CD8-positive, alpha-beta memory T cell (primary cell): ENCODE measurements around the gene SDHB. TPM values are rescaled to one million over a fixed set of nuclear protein-coding genes. Genes with fewer than 3 reads are reported as not detected.

Source experiments
- CTCF ChIA-PET: fragments of 350-600 bp; sonication (Branson Sonifier 250); formaldehyde crosslinking; loops from one replicate; lab custom pipeline; 2021; ENCODE audit warnings: antibody characterized with exemption; lab: Charles Lee
- POLR2A ChIA-PET: fragments of 350-600 bp; sonication (Branson Sonifier 250); formaldehyde crosslinking; loops from one replicate; lab custom pipeline; 2021; ENCODE audit warnings: antibody characterized with exemption; lab: Charles Lee
- DNase-seq, 5 donors: peaks; one replicate each; pipeline versions ENCODE4 v3.0.0 to v3.0.0-alpha.2; 2020 to 2022; ENCODE audit warnings: mixed read lengths in 1 of 5
- H3K27ac ChIP-seq: one replicate; pipeline ENCODE4 v1.7.0; 2013; ENCODE audit warnings: low read depth, mild to moderate bottlenecking, low read length, moderate library complexity
- H3K27me3 ChIP-seq: 2 replicates; pipeline ENCODE4 v1.7.0; 2013; ENCODE audit warnings: low read length, mild to moderate bottlenecking; ENCODE audit not compliant: insufficient read depth, poor library complexity, severe bottlenecking
- H3K36me3 ChIP-seq: 2 replicates; pipeline ENCODE4 v1.7.0; 2013; ENCODE audit warnings: mild to moderate bottlenecking, low read length, moderate library complexity; ENCODE audit not compliant: insufficient read depth
- H3K4me1 ChIP-seq: 2 replicates; pipeline ENCODE4 v1.7.0; 2013; ENCODE audit warnings: mild to moderate bottlenecking, low read length, moderate library complexity; ENCODE audit not compliant: insufficient read depth
- H3K4me3 ChIP-seq: 2 replicates; pipeline ENCODE4 v1.7.0; 2013; ENCODE audit warnings: mild to moderate bottlenecking, low read length
- H3K9me3 ChIP-seq: 2 replicates; pipeline ENCODE4 v1.7.0; 2013; ENCODE audit warnings: mild to moderate bottlenecking, low read length
- H3K27ac Mint-ChIP-seq, 8 donors: one replicate each; pipeline ENCODE4 v1.8.0; 2020 to 2021; ENCODE audit warnings: mixed read lengths in 8 of 8, mild to moderate bottlenecking in 6 of 8, inconsistent platforms in 3 of 8, moderate library complexity in 3 of 8
- H3K27me3 Mint-ChIP-seq, 2 donors: one replicate each; pipeline ENCODE4 v1.8.0; 2020 to 2021; ENCODE audit warnings: mixed read lengths in 2 of 2, mild to moderate bottlenecking in 1 of 2, moderate library complexity in 1 of 2
- H3K36me3 Mint-ChIP-seq, 3 donors: one replicate each; pipeline ENCODE4 v1.8.0; 2020 to 2021; ENCODE audit warnings: mixed read lengths in 3 of 3, inconsistent platforms in 1 of 3, mild to moderate bottlenecking in 1 of 3
- H3K4me1 Mint-ChIP-seq, 3 donors: one replicate each; pipeline ENCODE4 v1.8.0; 2020 to 2021; ENCODE audit warnings: mixed read lengths in 3 of 3, inconsistent platforms in 1 of 3, mild to moderate bottlenecking in 1 of 3
- H3K4me3 Mint-ChIP-seq, 7 donors: one replicate each; pipeline ENCODE4 v1.8.0; 2020 to 2021; ENCODE audit warnings: mixed read lengths in 7 of 7, mild to moderate bottlenecking in 6 of 7, moderate library complexity in 4 of 7, inconsistent platforms in 2 of 7
- H3K9me3 Mint-ChIP-seq, 5 donors: one replicate each; pipeline ENCODE4 v1.8.0; 2020 to 2022; ENCODE audit warnings: mixed read lengths in 5 of 5, mild to moderate bottlenecking in 3 of 5, moderate library complexity in 2 of 5, inconsistent platforms in 1 of 5
- polyA plus RNA-seq: library from polyadenylated mRNA; unstranded; fragments of 300-500 nt; fragmentation: Illumina TruSeq; gene quantifications from one replicate; pipeline ENCODE4 v1.2.3, GENCODE V29; 2021
- total RNA-seq, 2 experiments: library from RNA; stranded (reverse); gene quantifications; one replicate each; pipeline ENCODE4 v1.2.3, GENCODE V29; 2021

SDHB gene
- total and polyA plus RNA-seq, 3 experiments from 2014 or later, result 147 to 156 (median 150) TPM

DNA sequence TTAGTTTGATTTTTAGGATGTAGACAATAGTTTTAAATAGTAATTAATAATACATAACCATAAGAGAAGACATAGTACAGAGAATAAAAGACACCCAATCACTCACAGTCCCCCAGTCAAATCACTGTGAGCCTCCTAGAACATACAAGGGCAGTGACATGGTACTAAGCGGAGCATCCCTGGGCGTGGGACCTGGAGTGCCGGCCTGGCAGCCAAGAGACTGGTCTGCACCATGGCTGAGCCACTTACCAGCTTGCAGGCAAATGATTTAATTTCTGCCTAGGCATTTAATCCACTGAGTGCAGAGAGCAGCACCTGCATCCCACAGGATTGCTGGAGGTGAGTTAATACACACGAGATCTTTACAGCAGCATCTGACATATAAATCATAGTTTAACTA lies 20.4 kb downstream of the SDHB start:
- Mint-ChIP-seq H3K36me3 (peaks cover 0 to 68% (median 4%) of the 10 kb centered on the region in 3 donors), H3K9me3 (no peaks in the 10 kb centered on the region), H3K27me3 (no peaks in the 10 kb centered on the region), H3K4me3 (no peak overlapping the region), H3K4me1 (peaks cover 5 to 14% (median 6%) of the 10 kb centered on the region in 3 donors), H3K27ac (no peak overlapping the region)
- no peak overlapping the region for H3K4me3 ChIP-seq
- H3K27me3 ChIP-seq, result no peaks in the 10 kb centered on the region
- no peak for DNase-seq
- H3K9me3 ChIP-seq, result no peaks in the 10 kb centered on the region
- no peaks in the 10 kb centered on the region for H3K4me1 ChIP-seq
- POLR2A ChIA-PET, result no interaction called here
- CTCF ChIA-PET, result interaction anchor here (1.4 kb wide), 2 partner anchors 12 to 15 kb away, joined by 3 read pairs; no protein-coding TSS in a partner anchor
- peaks cover 20% of the 10 kb centered on the region for H3K36me3 ChIP-seq
- no peak overlapping the region for H3K27ac ChIP-seq

DNA sequence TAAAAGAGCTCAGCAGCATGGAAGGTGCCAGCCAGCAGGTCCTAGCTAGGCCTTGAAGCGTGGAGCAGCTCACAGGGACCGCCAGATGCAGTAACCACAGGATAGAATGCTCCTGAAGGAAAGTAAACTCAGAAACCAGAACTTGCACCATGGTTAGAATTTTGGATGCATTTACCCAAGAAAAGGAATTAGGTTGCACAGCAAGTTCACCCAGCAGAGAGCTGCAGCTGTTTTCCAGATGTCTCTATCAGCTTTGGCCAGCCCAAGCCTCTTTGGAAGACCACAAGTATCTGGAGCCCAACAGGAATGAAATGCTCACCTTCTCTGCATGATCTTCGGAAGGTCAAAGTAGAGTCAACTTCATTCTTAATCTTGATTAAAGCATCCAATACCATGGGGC lies 21.1 kb downstream of the SDHB start:
- Mint-ChIP-seq H3K36me3 (peaks cover 0 to 70% (median 1%) of the 10 kb centered on the region in 3 donors), H3K9me3 (no peaks in the 10 kb centered on the region), H3K27ac (no peak overlapping the region), H3K4me3 (no peak overlapping the region), H3K27me3 (no peaks in the 10 kb centered on the region), H3K4me1 (peaks cover 0 to 9% (median 1%) of the 10 kb centered on the region in 3 donors)
- ChIA-PET CTCF (interaction anchor here (0.7 to 1.4 kb wide), 2 partner anchors 14 to 81 kb away, joined by 3 read pairs; no protein-coding TSS in a partner anchor), POLR2A (no interaction called here)
- H3K36me3 ChIP-seq, result peaks cover 28% of the 10 kb centered on the region
- no peak for DNase-seq
- H3K27me3 ChIP-seq, result no peaks in the 10 kb centered on the region
- H3K4me1 ChIP-seq, result no peaks in the 10 kb centered on the region
- H3K27ac ChIP-seq, result no peak overlapping the region
- H3K4me3 ChIP-seq, result no peak overlapping the region
- no peaks in the 10 kb centered on the region for H3K9me3 ChIP-seq

DNA sequence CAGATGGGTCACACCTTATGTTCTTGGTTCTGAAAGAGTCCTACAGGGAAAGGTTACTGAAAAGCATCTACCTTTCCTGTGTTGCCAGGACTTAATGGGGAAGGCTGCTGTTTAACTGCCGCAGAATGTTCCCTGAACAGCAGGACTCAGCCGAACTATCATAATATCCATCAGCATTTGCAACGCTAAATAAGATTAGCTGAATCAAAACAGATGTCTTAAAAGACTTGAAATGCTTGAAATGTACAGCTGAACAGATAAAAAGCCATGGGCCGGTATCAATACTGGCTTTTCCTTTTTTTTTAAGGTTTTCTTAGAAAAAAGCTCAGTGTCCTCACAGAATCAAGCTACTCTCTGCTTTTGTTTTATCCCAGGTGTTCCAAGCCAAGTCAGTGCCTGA lies 22.4 kb downstream of the SDHB start:
- Histone ChIP-seq H3K4me3 (no peak overlapping the region), H3K27me3 (no peaks in the 10 kb centered on the region), H3K4me1 (no peaks in the 10 kb centered on the region), H3K36me3 (peaks cover 36% of the 10 kb centered on the region), H3K9me3 (no peaks in the 10 kb centered on the region), H3K27ac (no peak overlapping the region)
- Mint-ChIP-seq H3K36me3 (peaks cover 0 to 76% (median 6%) of the 10 kb centered on the region in 3 donors), H3K4me3 (no peak overlapping the region), H3K9me3 (no peaks in the 10 kb centered on the region), H3K27ac (peak overlapping the region in 3 of 8 donors; percentile 21 to 48 (median 46)), H3K27me3 (no peaks in the 10 kb centered on the region), H3K4me1 (peaks cover 0 to 5% (median 1%) of the 10 kb centered on the region in 3 donors)
- DNase-seq, result no peak
- CTCF ChIA-PET, result no interaction called here
- POLR2A ChIA-PET, result no interaction called here

DNA sequence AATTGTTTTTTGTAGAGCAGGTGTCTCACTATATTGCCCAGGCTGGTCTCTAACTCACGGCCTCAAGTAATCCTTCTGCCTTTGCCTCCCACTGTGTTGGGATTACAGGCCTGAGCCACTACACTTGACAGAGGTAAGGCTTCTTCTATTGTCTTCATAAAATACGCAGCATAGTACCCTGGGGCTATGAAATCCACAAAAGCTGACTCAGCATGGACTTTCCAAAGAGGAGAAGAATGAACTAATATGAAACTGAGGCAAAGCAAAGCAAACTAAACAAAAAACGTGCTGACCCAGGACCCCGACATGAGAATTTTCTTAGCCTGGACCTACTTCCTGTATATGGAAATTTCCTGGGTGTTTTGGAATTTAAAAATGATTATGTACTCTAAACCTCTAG lies 23.6 kb downstream of the SDHB start:
- Histone ChIP-seq H3K4me1 (no peaks in the 10 kb centered on the region), H3K4me3 (no peak overlapping the region), H3K27ac (no peak overlapping the region), H3K9me3 (no peaks in the 10 kb centered on the region), H3K36me3 (peaks cover 44% of the 10 kb centered on the region), H3K27me3 (no peaks in the 10 kb centered on the region)
- no peaks in the 10 kb centered on the region for H3K27me3 Mint-ChIP-seq
- DNase-seq, result no peak
- H3K9me3 Mint-ChIP-seq, result no peaks in the 10 kb centered on the region
- no peak overlapping the region for H3K4me3 Mint-ChIP-seq
- peak overlapping the region in 2 of 8 donors; percentile 33 to 66 for H3K27ac Mint-ChIP-seq
- H3K36me3 Mint-ChIP-seq, result peaks cover 0 to 79% (median 6%) of the 10 kb centered on the region in 3 donors
- CTCF ChIA-PET, result no interaction called here
- POLR2A ChIA-PET, result no interaction called here
- H3K4me1 Mint-ChIP-seq, result peaks cover 0 to under 1% (median 0%) of the 10 kb centered on the region in 3 donors

DNA sequence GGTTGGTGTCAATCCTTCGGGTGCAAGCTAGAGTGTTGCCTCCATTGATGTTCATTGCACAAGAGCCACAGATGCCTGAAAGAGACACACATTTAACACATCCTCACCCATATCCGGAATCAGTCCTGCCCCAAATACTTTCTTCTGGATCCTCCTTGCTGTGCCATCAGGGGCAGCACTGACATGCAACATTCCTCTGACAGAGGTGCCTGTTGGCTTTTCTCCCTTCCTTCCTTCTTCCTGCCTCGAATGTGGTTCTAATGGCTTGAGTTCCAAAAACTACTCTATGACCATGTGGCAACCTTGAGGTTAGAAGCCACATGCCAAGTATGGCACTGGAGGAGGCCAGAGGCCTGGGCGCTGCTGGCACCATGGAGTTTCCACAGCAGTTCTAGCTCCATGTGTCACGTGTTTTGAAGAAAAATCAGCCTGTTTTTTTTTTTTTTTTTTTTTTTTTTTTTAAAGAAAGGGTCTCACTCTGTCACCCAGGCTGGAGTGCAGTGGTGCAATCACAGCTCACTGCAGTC lies 25.1 kb downstream of the SDHB start:
- Mint-ChIP-seq H3K9me3 (no peaks in the 10 kb centered on the region), H3K27me3 (no peaks in the 10 kb centered on the region), H3K36me3 (peaks cover 0 to 84% (median 14%) of the 10 kb centered on the region in 3 donors), H3K4me3 (no peak overlapping the region), H3K27ac (peak overlapping the region in 2 of 8 donors; percentile 22 to 73), H3K4me1 (no peaks in the 10 kb centered on the region)
- CTCF ChIA-PET, result no interaction called here
- Histone ChIP-seq H3K36me3 (peaks cover 54% of the 10 kb centered on the region), H3K4me3 (no peak overlapping the region), H3K27me3 (no peaks in the 10 kb centered on the region), H3K27ac (no peak overlapping the region), H3K4me1 (no peaks in the 10 kb centered on the region), H3K9me3 (no peaks in the 10 kb centered on the region)
- POLR2A ChIA-PET, result no interaction called here
- DNase-seq, result no peak

DNA sequence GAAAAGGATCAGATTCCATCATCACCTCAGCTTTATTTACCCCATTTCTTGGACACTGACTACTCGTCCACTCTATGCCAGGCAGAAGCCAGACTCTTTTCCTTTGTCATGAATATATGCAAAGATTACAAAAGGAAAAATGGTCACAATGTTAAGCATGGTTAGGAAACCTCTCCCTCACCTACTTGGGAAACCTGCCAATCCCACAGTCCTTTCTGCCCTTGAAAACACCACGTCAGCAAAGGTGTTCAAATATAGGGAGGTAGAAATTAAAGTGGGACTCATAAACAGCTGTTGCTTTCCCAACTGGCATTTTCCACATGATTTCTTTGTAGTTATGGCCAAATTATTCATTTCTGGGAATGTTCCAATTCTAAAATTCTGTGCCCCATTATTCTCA lies 25.9 kb downstream of the SDHB start:
- ChIA-PET POLR2A (no interaction called here), CTCF (no interaction called here)
- peaks cover 57% of the 10 kb centered on the region for H3K36me3 ChIP-seq
- H3K36me3 Mint-ChIP-seq, result peaks cover 0 to 85% (median 21%) of the 10 kb centered on the region in 3 donors
- H3K4me1 ChIP-seq, result no peaks in the 10 kb centered on the region
- no peaks in the 10 kb centered on the region for H3K9me3 Mint-ChIP-seq
- no peak overlapping the region for H3K4me3 ChIP-seq
- H3K27me3 ChIP-seq, result no peaks in the 10 kb centered on the region
- no peak for DNase-seq
- H3K27me3 Mint-ChIP-seq, result no peaks in the 10 kb centered on the region
- H3K27ac ChIP-seq, result no peak overlapping the region
- no peak overlapping the region for H3K27ac Mint-ChIP-seq
- H3K9me3 ChIP-seq, result no peaks in the 10 kb centered on the region
- H3K4me3 Mint-ChIP-seq, result no peak overlapping the region
- H3K4me1 Mint-ChIP-seq, result no peaks in the 10 kb centered on the region

DNA sequence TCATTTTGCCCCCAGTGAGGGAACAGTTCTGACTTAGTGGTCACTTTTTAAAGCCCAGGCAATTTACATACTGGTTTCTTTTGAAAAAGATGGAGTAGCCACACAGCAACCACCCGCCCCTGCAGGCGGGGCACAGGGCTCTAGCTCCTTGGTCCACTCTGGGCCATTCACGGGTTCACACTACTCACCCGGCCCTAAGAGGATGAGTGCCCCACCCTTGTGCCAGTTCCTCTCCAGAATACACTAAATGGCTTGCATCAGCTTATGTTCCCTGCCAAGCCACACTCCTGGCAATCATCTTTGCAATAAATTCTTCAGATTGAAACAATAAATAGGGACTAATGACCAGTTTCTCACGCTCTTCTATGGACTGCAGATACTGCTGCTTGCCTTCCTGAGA lies 26.4 kb downstream of the SDHB start:
- Histone ChIP-seq H3K4me3 (no peak overlapping the region), H3K27me3 (no peaks in the 10 kb centered on the region), H3K9me3 (no peaks in the 10 kb centered on the region), H3K4me1 (no peaks in the 10 kb centered on the region), H3K27ac (no peak overlapping the region), H3K36me3 (peaks cover 57% of the 10 kb centered on the region)
- no peaks in the 10 kb centered on the region for H3K27me3 Mint-ChIP-seq
- H3K9me3 Mint-ChIP-seq, result no peaks in the 10 kb centered on the region
- no peaks in the 10 kb centered on the region for H3K4me1 Mint-ChIP-seq
- ChIA-PET POLR2A (no interaction called here), CTCF (no interaction called here)
- no peak for DNase-seq
- no peak overlapping the region for H3K4me3 Mint-ChIP-seq
- peaks cover 0 to 85% (median 23%) of the 10 kb centered on the region in 3 donors for H3K36me3 Mint-ChIP-seq
- H3K27ac Mint-ChIP-seq, result peak overlapping the region in 1 of 8 donors; percentile 43

DNA sequence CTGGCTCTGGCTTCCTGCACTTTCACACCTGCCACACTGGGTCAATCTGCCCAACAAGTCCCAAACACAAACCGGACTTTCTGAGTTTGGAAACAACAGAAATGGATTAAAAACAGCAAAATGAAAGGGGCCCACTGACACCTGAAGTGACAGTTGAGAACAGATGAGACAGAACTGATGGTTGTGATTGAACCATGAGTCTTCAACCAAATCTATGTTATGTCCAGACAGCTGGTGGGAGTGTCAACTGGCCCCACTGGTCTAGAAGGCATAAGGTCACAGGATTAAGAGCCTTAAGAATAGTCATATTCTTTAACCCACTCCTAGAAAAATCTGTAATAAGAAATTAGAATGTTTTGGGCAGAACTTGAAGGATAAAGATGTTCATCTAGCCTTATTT lies 29.1 kb downstream of the SDHB start:
- no peak overlapping the region for H3K27ac ChIP-seq
- no peak overlapping the region for H3K4me3 Mint-ChIP-seq
- H3K9me3 ChIP-seq, result no peaks in the 10 kb centered on the region
- ChIA-PET POLR2A (no interaction called here), CTCF (no interaction called here)
- H3K36me3 ChIP-seq, result peaks cover 72% of the 10 kb centered on the region
- H3K4me3 ChIP-seq, result no peak overlapping the region
- DNase-seq, result no peak
- H3K9me3 Mint-ChIP-seq, result no peaks in the 10 kb centered on the region
- no peaks in the 10 kb centered on the region for H3K4me1 Mint-ChIP-seq
- H3K4me1 ChIP-seq, result no peaks in the 10 kb centered on the region
- peak overlapping the region in 4 of 8 donors; percentile 35 to 87 (median 48) for H3K27ac Mint-ChIP-seq
- no peaks in the 10 kb centered on the region for H3K27me3 Mint-ChIP-seq
- peaks cover 0 to 92% (median 29%) of the 10 kb centered on the region in 3 donors for H3K36me3 Mint-ChIP-seq
- H3K27me3 ChIP-seq, result no peaks in the 10 kb centered on the region
